Stimulated activated CD4-positive, alpha-beta T cell treated with anti-CD3 and anti-CD28 coated beads, Interleukin-1b, Interleukin-23, amount 100 ng/mL, for 1 hour (primary cell): ENCODE data around the gene RPTOR.

Experiments
- DNase-seq, 2 donors: peaks; one replicate each; pipeline ENCODE4 v3.0.0-alpha.2; 2020; ENCODE audit warnings: low read depth in 2 of 2

The RPTOR gene

GRCh38 chr17:80910043-80910442 is 365.4 kb downstream of the RPTOR start:
- no peak for DNase-seq

- DNase-seq = no peak
Measured at GRCh38 chr17:80912476-80912875, 367.8 kb downstream of the RPTOR start.

- no peak for DNase-seq
Measured at GRCh38 chr17:80913928-80914821, 369.5 kb downstream of the RPTOR start.

GRCh38 chr17:80916246-80916645 is 371.6 kb downstream of the RPTOR start:
- DNase-seq = no peak

GRCh38 chr17:80917716-80918560 is 373.3 kb downstream of the RPTOR start:
- no peak for DNase-seq

GRCh38 chr17:80918731-80919130 is 374.1 kb downstream of the RPTOR start:
- DNase-seq = no peak

- DNase-seq = no peak
Measured at GRCh38 chr17:80919331-80920311, 375.0 kb downstream of the RPTOR start.

GRCh38 chr17:80920441-80920840 is 375.8 kb downstream of the RPTOR start:
- no peak for DNase-seq

GRCh38 chr17:80921159-80921558 is 376.5 kb downstream of the RPTOR start:
- no peak for DNase-seq

- no peak for DNase-seq
Measured at GRCh38 chr17:80921741-80922579, 377.3 kb downstream of the RPTOR start.

- DNase-seq = no peak
Measured at GRCh38 chr17:80922580-80923160, 378.0 kb downstream of the RPTOR start.

- DNase-seq = no peak
Measured at GRCh38 chr17:80923211-80924110, 378.8 kb downstream of the RPTOR start.

GRCh38 chr17:80924111-80924806 is 379.6 kb downstream of the RPTOR start:
- DNase-seq = no peak

GRCh38 chr17:80924807-80925610 is 380.4 kb downstream of the RPTOR start:
- DNase-seq = no peak

- DNase-seq = no peak
Measured at GRCh38 chr17:80925688-80926335, 381.2 kb downstream of the RPTOR start.

GRCh38 chr17:80926591-80927250 is 382.1 kb downstream of the RPTOR start:
- no peak for DNase-seq

GRCh38 chr17:80927791-80928216 is 383.2 kb downstream of the RPTOR start:
- no peak for DNase-seq
